Measurements from ENCODE around the gene TMEM184C. TPM values are rescaled to one million over a fixed set of nuclear protein-coding genes. Genes with fewer than 3 reads are reported as not detected.

TMEM184C gene
- total RNA-seq, 4 donors from 2014 or later = 15.4 to 22.1 (median 16.6) TPM

DNA sequence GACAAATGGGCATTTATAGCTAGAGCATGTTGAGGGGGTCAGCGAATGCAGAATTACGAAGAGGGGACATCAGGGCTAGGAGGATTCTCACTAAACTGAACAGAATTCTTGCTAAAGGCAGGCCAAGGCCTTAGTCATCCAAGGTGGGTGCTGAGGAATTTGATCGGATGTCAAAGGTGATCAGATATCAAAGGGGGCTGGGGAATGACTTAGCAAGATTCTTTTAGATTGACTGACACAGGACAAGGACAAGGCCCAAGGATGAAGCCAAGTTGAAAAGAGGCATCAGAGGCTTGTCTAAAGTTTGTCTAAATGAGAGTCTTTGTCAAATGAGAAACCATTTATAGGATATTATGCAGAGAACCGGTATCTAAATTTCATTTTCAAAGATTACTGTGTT lies 9.7 kb downstream of the TMEM184C start:
- WGBS = 93% methylated on average over 4 of the region's 4 CpGs
- peaks cover 0 to 8% (median 0%) of the 10 kb centered on the region in 4 donors for H3K4me1 ChIP-seq

DNA sequence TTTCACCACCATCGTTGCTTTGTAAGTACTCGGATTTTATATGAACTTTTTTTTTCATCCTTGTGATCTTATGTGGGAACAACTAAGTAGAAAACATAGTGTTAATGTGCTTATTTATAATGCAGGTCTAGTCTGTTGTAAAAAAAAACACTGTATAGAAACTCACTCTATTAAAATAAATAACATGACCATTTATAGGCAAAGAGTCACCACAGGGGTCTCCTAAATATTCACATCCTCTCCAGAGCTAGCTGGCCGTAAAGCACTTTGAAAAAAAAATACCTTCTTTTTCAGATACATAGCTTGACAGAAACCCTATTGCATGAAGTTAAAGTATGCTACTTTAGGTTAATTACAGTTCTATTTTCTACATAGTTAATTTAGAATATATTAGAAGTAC lies 11.2 kb downstream of the TMEM184C start:
- Histone ChIP-seq H3K9me3 (no peaks in the 10 kb centered on the region), H3K4me3 (no peak overlapping the region), H3K27ac (replicated peaks in 1 of 4) (no peak overlapping the region), H3K36me3 (peaks cover 30 to 89% (median 70%) of the 10 kb centered on the region in 4 donors), H3K27me3 (no peaks in the 10 kb centered on the region), H3K4me1 (no peaks in the 10 kb centered on the region)
- intact Hi-C loops (cut with DNase I) = no loop called here
- WGBS = 56% methylated on average over 3 of the region's 3 CpGs
- DNase-seq (ENCODE audit: extremely low spot score) = no peak
- TF ChIP-seq EP300 (IDR thresholded peaks at IDR 0.05) (no peak), POLR2A (IDR thresholded peaks at IDR 0.05; ENCODE audit: low read depth) (no peak), POLR2AphosphoS5 (IDR thresholded peaks at IDR 0.05) (no peak)
- TF ChIP-seq, protein P1, sequence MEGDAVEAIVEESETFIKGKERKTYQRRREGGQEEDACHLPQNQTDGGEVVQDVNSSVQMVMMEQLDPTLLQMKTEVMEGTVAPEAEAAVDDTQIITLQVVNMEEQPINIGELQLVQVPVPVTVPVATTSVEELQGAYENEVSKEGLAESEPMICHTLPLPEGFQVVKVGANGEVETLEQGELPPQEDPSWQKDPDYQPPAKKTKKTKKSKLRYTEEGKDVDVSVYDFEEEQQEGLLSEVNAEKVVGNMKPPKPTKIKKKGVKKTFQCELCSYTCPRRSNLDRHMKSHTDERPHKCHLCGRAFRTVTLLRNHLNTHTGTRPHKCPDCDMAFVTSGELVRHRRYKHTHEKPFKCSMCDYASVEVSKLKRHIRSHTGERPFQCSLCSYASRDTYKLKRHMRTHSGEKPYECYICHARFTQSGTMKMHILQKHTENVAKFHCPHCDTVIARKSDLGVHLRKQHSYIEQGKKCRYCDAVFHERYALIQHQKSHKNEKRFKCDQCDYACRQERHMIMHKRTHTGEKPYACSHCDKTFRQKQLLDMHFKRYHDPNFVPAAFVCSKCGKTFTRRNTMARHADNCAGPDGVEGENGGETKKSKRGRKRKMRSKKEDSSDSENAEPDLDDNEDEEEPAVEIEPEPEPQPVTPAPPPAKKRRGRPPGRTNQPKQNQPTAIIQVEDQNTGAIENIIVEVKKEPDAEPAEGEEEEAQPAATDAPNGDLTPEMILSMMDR (IDR thresholded peaks at IDR 0.05) = no peak

More for the DNA sequence above, 9.7 kb downstream of the TMEM184C start:
- intact Hi-C loops (cut with DNase I) = no loop called here
- DNase-seq (ENCODE audit: extremely low spot score) = peak; percentile 37
- H3K9me3 ChIP-seq = no peaks in the 10 kb centered on the region
- H3K27ac ChIP-seq (replicated peaks in 1 of 4) = no peak overlapping the region
- H3K36me3 ChIP-seq = peaks cover 27 to 84% (median 66%) of the 10 kb centered on the region in 4 donors
- H3K4me3 ChIP-seq = no peak overlapping the region
- no peak for TF ChIP-seq EP300 (IDR thresholded peaks at IDR 0.05)
- TF ChIP-seq, protein P1 (IDR thresholded peaks at IDR 0.05) = no peak
- TF ChIP-seq POLR2AphosphoS5 (IDR thresholded peaks at IDR 0.05) = no peak
- TF ChIP-seq POLR2A (IDR thresholded peaks at IDR 0.05; ENCODE audit: low read depth) = no peak
- H3K27me3 ChIP-seq = no peaks in the 10 kb centered on the region

DNA sequence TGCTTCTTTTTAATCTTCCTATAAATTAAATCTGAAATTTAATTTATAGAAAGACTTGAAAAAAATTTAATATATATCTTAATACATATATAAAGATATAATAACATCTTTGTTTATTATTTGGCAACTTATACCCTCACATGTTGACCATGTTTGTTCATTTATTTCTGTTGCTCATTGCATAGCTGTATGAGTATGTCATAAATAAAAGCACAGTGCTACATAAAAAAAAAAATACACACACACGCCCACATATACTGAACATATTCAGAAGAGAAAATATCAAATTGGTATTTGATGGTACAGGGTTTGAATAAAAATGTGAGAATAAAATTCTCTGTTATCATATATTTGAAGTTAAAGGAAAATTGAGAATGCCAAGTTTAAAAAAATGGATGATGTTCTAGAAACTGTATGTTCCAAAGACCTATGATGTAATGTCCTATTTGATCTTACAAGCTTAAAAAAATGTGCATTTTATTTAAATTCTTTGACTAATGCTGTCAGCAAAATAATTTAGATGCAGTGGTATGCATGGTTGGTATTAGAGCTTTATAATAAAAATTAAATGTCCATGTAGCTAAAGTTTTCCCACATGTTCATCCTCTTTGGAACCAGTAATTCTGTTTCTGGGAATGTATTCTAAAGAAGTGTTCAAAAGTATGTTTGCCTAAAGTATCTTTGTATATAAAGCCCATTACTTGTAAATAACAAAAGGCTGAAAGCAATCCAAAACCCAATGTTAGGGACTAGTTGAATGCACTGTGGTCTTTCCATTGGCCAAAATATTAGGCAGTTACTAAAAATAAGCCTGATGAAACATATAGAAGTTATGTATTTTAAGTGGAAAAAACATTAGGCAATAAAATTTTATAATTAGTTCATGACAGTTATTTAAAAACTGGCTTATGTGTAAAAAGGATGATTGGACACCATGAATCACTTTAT lies 12.9 kb downstream of the TMEM184C start:
- no peak for DNase-seq (ENCODE audit: extremely low spot score)
- H3K4me3 ChIP-seq = no peak overlapping the region
- TF ChIP-seq POLR2AphosphoS5 (IDR thresholded peaks at IDR 0.05) (no peak), POLR2A (IDR thresholded peaks at IDR 0.05; ENCODE audit: low read depth) (no peak), EP300 (IDR thresholded peaks at IDR 0.05) (no peak)
- TF ChIP-seq, protein P1 (IDR thresholded peaks at IDR 0.05) = no peak
- no peaks in the 10 kb centered on the region for H3K27me3 ChIP-seq
- no peaks in the 10 kb centered on the region for H3K4me1 ChIP-seq
- H3K9me3 ChIP-seq = no peaks in the 10 kb centered on the region
- intact Hi-C loops (cut with DNase I) = no loop called here
- 85% methylated on average over 1 of the region's 1 CpG for WGBS
- H3K36me3 ChIP-seq = peaks cover 38 to 96% (median 75%) of the 10 kb centered on the region in 4 donors
- H3K27ac ChIP-seq (replicated peaks in 1 of 4) = no peak overlapping the region

DNA sequence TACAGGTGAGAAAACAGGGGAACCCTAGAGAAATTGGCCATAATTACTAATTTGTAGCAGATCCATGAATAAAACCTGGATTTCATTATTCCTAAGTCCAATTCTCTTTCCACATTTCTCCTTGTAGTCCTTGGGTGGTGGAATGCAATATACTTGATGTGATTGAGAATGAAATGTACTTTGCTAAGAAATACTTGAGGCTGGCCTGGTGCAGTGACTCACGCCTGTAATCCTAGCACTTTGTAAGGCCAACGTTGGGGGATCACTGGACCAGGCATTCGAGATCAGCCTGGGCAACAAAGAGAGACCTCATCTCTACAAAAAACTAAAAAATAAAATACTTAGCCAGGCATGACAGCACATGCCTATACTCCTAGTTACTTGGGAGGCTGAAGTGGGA lies 15.9 kb downstream of the TMEM184C start:
- Histone ChIP-seq H3K27ac (replicated peaks in 1 of 4) (no peak overlapping the region), H3K27me3 (no peaks in the 10 kb centered on the region), H3K4me1 (no peaks in the 10 kb centered on the region), H3K4me3 (no peak overlapping the region), H3K36me3 (peaks cover 32 to 97% (median 74%) of the 10 kb centered on the region in 4 donors), H3K9me3 (no peaks in the 10 kb centered on the region)
- intact Hi-C loops (cut with DNase I) = no loop called here
- WGBS = 89% methylated on average over 3 of the region's 3 CpGs
- TF ChIP-seq POLR2AphosphoS5 (IDR thresholded peaks at IDR 0.05) (no peak), POLR2A (IDR thresholded peaks at IDR 0.05; ENCODE audit: low read depth) (no peak), EP300 (IDR thresholded peaks at IDR 0.05) (no peak)
- TF ChIP-seq, protein P1 (IDR thresholded peaks at IDR 0.05) = no peak
- no peak for DNase-seq (ENCODE audit: extremely low spot score)

Data from esophagus muscularis mucosa (tissue), 4 donors.